ENCODE results near the gene TBC1D9B. TPM values are rescaled to one million over a fixed set of nuclear protein-coding genes. Genes with fewer than 3 reads are reported as not detected.

The TBC1D9B gene
- total RNA-seq: 40.4 and 41.9 TPM in 2 replicates

GRCh38 chr5:179907556-179908324 is at the start of gene TBC1D9B:
Gene TBC1D9B, minus strand, starts transcription at chr5:179907897. Its CDS starts 76 bp downstream, at chr5:179907821.

GRCh38 chr5:179858586-179859427 is 48.9 kb downstream of the TBC1D9B start, which contains the start of gene MRNIP:
Gene MRNIP, minus strand, starts transcription at chr5:179858817. Its CDS starts 21 bp downstream, at chr5:179858796.

DNA sequence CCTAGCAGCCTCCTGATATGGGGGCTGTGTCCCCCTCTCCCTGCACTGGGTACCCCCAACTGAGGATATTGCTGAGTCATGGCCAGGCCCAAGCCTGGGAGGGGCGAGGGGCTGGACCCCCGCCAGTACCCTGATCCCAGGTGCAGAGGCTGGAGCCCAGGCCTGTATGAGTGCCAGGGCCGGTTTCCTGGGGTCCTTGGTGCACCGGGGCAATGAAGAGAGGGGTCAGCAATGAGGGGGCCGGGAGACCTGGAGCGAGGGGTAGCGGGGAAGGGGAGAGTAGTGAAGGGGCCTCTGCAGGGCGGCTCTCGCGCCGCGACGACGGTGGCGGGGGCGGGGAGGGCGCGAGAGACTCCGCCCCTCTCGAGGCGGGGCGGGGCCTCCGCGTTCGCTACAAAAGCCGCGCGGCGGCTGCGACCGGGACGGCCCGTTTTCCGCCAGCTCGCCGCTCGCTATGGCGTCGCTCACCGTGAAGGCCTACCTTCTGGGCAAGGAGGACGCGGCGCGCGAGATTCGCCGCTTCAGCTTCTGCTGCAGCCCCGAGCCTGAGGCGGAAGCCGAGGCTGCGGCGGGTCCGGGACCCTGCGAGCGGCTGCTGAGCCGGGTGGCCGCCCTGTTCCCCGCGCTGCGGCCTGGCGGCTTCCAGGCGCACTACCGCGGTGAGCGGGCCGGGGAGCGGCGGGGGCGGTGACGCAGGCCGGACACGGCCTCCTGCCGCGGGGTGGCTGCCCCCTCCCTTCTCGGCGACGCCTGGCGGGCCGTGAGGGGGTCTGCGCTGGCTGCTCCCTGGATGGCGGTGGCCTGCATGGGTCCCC is 87.0 kb downstream of the TBC1D9B start, which contains the start of gene SQSTM1:
TSS of gene SQSTM1 (plus strand) at position 423 of the 815 bp plus-strand sequence. CDS start at position 455, 32 bp downstream.

Other genes with a start within 250 kb of the TBC1D9B start
- not detected in 2 replicates for gene CBY3, start 226.9 kb downstream of the TBC1D9B start, total RNA-seq
- 741 and 745 TPM in 2 replicates for gene CANX, start 208.9 kb downstream of the TBC1D9B start, total RNA-seq
- 4.2 and 7.6 TPM in 2 replicates for gene MAML1, start 175.1 kb downstream of the TBC1D9B start, total RNA-seq
- not detected in 2 replicates for gene LTC4S, start 113.9 kb downstream of the TBC1D9B start, total RNA-seq
- 112 and 129 TPM in 2 replicates for gene MGAT4B, start 101.0 kb downstream of the TBC1D9B start, total RNA-seq
- gene SQSTM1, start 87.0 kb downstream of the TBC1D9B start, total RNA-seq: 238 and 478 TPM in 2 replicates
- 14.3 and 17.0 TPM in 2 replicates for gene MRNIP, start 49.1 kb downstream of the TBC1D9B start, total RNA-seq
- 20.7 and 27.6 TPM in 2 replicates for gene RNF130, start 163.9 kb upstream of the TBC1D9B start, total RNA-seq